WTC11 (cell line): ENCODE data around the gene P2RY12.

Experiments used
- AFF4 ChIP-seq: sonication (generic); formaldehyde crosslinking; IDR thresholded peaks from 2 replicates; pipeline ENCODE4 v1.8.1; 2023; ENCODE audit warnings: mild to moderate bottlenecking, missing genetic modification reagents, borderline replicate concordance
- CREB1 ChIP-seq: sonication (generic); formaldehyde crosslinking; IDR thresholded peaks from 2 replicates; pipeline ENCODE4 v1.8.0; 2023; ENCODE audit warnings: mild to moderate bottlenecking, missing genetic modification reagents
- CTCF ChIP-seq: fragments of 200-600 bp; IDR thresholded peaks from 2 replicates; pipeline ENCODE4 v1.8.0; 2022; ENCODE audit warnings: antibody characterized with exemption
- ESRRA ChIP-seq: sonication (generic); formaldehyde crosslinking; IDR thresholded peaks from 2 replicates; pipeline ENCODE4 v1.8.1; 2022; ENCODE audit warnings: mild to moderate bottlenecking, missing genetic modification reagents, borderline replicate concordance
- IRF2 ChIP-seq: sonication (generic); formaldehyde crosslinking; IDR thresholded peaks from 2 replicates; pipeline ENCODE4 v1.8.0; 2022; ENCODE audit warnings: low read depth, missing genetic modification reagents, borderline replicate concordance
- JUN ChIP-seq: sonication (generic); formaldehyde crosslinking; IDR thresholded peaks from 2 replicates; pipeline ENCODE4 v1.8.0; 2023; ENCODE audit warnings: mild to moderate bottlenecking, missing genetic modification reagents
- TCF7 ChIP-seq: sonication (generic); formaldehyde crosslinking; IDR thresholded peaks from 2 replicates; pipeline ENCODE4 v1.8.0; 2022; ENCODE audit warnings: mild to moderate bottlenecking, low read depth, missing genetic modification reagents, moderate library complexity
- TEAD4 ChIP-seq: sonication (generic); formaldehyde crosslinking; IDR thresholded peaks from 2 replicates; pipeline ENCODE4 v1.8.0; 2022; ENCODE audit warnings: mild to moderate bottlenecking, missing genetic modification reagents
- ZNF138 ChIP-seq: sonication (generic); formaldehyde crosslinking; conservative IDR thresholded peaks from 2 replicates; pipeline ENCODE4 v1.8.1; 2022; ENCODE audit warnings: mild to moderate bottlenecking, moderate library complexity, missing genetic modification reagents
- ZNF232 ChIP-seq: sonication (generic); formaldehyde crosslinking; IDR thresholded peaks from 2 replicates; pipeline ENCODE4 v1.8.0; 2022; ENCODE audit warnings: mild to moderate bottlenecking, missing genetic modification reagents
- ZNF396 ChIP-seq: fragments of 250-450 bp; sonication (Bioruptor Pico); IDR thresholded peaks from 2 replicates; pipeline ENCODE4 v1.8.0; 2021; ENCODE audit warnings: mild to moderate bottlenecking, moderate library complexity, borderline replicate concordance
- TF ChIP-seq, protein P1 (sequence below): fragments of 250-450 bp; sonication (Bioruptor Pico); IDR thresholded peaks from 2 replicates; pipeline ENCODE4 v1.9.0; 2021; ENCODE audit warnings: mild to moderate bottlenecking, borderline replicate concordance

DNA sequence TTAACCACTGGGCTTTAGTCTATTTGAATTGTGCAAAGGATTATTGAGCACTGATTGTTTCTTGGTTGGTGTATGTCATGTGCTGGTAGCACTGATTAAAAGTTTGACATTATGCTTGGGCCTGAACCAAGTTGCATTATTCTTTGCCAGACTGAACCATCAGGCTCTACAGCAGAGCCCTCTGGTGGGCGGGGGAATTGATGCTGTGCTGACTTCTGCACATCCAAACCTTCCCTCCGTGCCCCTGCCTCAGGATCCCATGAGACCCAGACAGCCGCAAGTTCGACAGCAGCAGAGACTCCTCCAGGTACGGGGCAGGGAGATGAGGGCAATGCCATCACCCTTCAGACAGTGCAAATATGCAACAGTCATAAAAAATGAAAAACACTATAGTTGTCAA is 28.4 kb upstream of the P2RY12 start:
- no peak for TF ChIP-seq AFF4
- no peak for TF ChIP-seq CTCF
- no peak for TF ChIP-seq JUN (CRISPR knock-in tag)
- TF ChIP-seq, protein P1, sequence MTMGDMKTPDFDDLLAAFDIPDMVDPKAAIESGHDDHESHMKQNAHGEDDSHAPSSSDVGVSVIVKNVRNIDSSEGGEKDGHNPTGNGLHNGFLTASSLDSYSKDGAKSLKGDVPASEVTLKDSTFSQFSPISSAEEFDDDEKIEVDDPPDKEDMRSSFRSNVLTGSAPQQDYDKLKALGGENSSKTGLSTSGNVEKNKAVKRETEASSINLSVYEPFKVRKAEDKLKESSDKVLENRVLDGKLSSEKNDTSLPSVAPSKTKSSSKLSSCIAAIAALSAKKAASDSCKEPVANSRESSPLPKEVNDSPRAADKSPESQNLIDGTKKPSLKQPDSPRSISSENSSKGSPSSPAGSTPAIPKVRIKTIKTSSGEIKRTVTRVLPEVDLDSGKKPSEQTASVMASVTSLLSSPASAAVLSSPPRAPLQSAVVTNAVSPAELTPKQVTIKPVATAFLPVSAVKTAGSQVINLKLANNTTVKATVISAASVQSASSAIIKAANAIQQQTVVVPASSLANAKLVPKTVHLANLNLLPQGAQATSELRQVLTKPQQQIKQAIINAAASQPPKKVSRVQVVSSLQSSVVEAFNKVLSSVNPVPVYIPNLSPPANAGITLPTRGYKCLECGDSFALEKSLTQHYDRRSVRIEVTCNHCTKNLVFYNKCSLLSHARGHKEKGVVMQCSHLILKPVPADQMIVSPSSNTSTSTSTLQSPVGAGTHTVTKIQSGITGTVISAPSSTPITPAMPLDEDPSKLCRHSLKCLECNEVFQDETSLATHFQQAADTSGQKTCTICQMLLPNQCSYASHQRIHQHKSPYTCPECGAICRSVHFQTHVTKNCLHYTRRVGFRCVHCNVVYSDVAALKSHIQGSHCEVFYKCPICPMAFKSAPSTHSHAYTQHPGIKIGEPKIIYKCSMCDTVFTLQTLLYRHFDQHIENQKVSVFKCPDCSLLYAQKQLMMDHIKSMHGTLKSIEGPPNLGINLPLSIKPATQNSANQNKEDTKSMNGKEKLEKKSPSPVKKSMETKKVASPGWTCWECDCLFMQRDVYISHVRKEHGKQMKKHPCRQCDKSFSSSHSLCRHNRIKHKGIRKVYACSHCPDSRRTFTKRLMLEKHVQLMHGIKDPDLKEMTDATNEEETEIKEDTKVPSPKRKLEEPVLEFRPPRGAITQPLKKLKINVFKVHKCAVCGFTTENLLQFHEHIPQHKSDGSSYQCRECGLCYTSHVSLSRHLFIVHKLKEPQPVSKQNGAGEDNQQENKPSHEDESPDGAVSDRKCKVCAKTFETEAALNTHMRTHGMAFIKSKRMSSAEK (CRISPR knock-in tag) = no peak
- no peak for TF ChIP-seq CREB1 (CRISPR knock-in tag)
- TF ChIP-seq ZNF396 (CRISPR knock-in tag) = no peak
- TF ChIP-seq TCF7 = no peak
- TF ChIP-seq ZNF232 = no peak
- no peak for TF ChIP-seq IRF2 (CRISPR knock-in tag)
- TF ChIP-seq ZNF138 (CRISPR knock-in tag) = no peak
- no peak for TF ChIP-seq ESRRA (CRISPR knock-in tag)
- no peak for TF ChIP-seq TEAD4 (CRISPR knock-in tag)
